Measurements from ENCODE around the gene MPHOSPH10. TPM values are rescaled to one million over a fixed set of nuclear protein-coding genes. Genes with fewer than 3 reads are reported as not detected.
"Not testable (repeated sequence)": the region's sequence is repeated elsewhere in the genome, so short reads cannot be mapped to it uniquely, and the experiment has no call there.

MPHOSPH10 gene
- total RNA-seq: 36.5 TPM

GRCh38 chr2:71130152-71130904 lies at the start of gene MPHOSPH10, which contains the start of gene MCEE:
MPHOSPH10 (plus strand) TSS chr2:71130634; CDS start chr2:71130666, 32 bp downstream.
MCEE (minus strand) TSS chr2:71130229; CDS start chr2:71130219, 10 bp downstream.
- ATAC-seq (peak; percentile 99), DNase-seq (ENCODE audit: low spot score) (peak; percentile 94)
- intact Hi-C loops (cut with DNase I): no loop called here

DNA sequence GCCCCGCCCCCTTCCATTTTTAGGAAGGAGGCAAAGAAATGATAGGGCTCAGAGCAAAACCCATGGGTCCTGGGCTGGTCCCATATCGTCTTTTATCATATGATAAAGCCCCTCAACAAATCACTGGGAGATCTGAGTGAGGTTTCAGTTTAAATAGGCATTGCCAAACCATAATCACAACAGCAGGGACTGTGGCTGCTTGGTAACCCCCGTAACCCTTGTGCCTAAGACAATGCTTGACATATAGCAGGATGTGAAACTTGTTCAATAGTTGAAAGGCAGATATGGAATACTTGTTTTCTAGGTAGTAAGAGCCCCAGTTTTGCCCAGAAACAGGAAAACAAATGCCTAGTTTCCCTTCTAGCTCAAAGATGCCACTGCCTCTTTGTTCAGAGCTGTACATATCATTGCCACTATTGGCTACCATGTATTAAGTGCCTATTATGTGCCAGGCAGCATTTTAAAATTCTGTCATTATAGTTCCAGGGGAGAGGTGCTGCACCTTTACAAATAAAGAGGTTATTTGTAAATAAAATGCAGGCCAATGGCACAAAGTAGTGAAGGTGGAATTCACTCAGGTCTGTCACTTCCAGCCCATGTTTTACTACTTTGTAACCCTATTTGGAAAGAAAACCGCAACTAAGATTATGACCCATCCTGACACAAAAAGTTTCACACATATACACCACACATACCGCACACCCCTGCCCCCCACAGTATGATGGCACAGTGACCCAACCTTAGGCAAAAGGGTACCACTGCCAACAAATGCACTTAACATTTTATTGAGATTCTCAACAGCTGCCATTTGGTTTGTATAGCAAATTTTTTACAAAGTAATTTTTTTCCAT lies 47.8 kb upstream of the MPHOSPH10 start:
- DNase-seq (ENCODE audit: low spot score) (no peak), ATAC-seq (no peak)
- intact Hi-C loops (cut with DNase I): no loop called here

GRCh38 chr2:71083297-71083696 lies 47.1 kb upstream of the MPHOSPH10 start:
- intact Hi-C loops (cut with DNase I); ATAC-seq; DNase-seq (ENCODE audit: low spot score): not testable (repeated sequence)

DNA sequence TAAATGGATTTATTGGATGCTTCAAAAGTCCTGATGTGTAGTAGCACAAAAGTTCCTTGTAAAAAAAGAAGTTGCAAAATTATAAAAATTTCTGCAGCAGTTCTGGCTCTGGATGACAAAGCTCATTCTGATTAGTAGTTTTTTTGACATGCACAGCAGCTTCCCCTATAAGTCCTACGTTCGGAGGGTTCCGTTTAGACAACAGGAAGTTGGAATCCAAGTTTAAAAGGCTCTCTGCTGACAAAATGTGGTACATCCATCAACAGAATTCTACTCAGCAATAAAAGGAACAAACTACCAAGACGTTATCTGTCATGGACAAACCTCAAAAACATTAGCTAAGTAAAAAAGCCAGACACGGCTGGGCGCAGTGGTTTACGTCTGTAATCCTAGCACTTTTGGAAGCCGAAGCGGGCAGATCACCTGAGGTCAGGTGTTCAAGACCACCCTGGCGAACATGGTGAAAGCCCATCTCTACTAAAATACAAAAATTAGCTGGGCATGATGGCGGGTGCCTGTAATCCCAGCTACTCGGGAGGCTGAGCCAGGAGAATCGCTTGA lies 46.6 kb upstream of the MPHOSPH10 start:
- not testable (repeated sequence) for ATAC-seq

DNA sequence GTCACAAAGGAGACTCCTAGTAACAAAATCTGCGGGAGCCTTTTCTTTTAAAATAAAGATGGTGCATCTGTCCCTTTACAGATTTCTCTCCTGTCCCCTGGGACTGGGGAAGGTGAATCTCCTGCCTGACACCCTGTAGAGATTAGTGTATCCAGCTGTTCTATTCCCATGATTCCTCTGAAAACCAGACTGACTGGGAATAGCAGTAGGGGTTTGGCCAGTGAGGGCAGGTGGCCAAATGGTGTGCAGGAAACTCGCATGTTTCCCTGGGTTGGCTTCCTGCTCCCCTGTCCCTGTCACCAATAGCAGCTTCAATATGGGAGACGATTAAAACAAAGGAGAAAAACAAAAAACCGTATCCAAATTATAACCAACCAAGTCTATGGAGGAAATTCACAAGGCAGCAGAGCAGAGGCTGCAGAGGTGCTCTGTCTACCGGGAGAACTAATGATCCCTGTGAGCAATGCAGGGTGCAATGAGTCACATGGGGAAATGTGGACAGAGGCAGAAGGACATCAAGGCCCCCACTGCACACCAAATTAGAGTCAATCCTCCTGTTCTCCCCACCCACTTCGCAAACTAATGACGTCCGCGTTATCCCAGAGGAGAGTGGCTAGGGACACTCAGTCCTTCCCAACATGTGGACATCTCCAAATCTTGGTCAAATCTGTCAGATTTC lies 45.0 kb upstream of the MPHOSPH10 start:
- DNase-seq (ENCODE audit: low spot score); ATAC-seq; intact Hi-C loops (cut with DNase I): not testable (repeated sequence)

More for the DNA sequence above, 46.6 kb upstream of the MPHOSPH10 start:
- intact Hi-C loops (cut with DNase I); DNase-seq (ENCODE audit: low spot score): not testable (repeated sequence)

- ATAC-seq; DNase-seq (ENCODE audit: low spot score); intact Hi-C loops (cut with DNase I): not testable (repeated sequence)
Measured at GRCh38 chr2:71089475-71089874, 41.0 kb upstream of the MPHOSPH10 start.

GRCh38 chr2:71091808-71092207 lies 38.6 kb upstream of the MPHOSPH10 start:
- DNase-seq (ENCODE audit: low spot score); intact Hi-C loops (cut with DNase I); ATAC-seq: not testable (repeated sequence)

- intact Hi-C loops (cut with DNase I); DNase-seq (ENCODE audit: low spot score): not testable (repeated sequence)
- peak; percentile 24 for ATAC-seq
Measured at GRCh38 chr2:71092491-71093260, 37.8 kb upstream of the MPHOSPH10 start.

- ATAC-seq (no peak), DNase-seq (ENCODE audit: low spot score) (peak; percentile 65)
- intact Hi-C loops (cut with DNase I): no loop called here
Measured at GRCh38 chr2:71100195-71100964, 30.1 kb upstream of the MPHOSPH10 start.

DNA sequence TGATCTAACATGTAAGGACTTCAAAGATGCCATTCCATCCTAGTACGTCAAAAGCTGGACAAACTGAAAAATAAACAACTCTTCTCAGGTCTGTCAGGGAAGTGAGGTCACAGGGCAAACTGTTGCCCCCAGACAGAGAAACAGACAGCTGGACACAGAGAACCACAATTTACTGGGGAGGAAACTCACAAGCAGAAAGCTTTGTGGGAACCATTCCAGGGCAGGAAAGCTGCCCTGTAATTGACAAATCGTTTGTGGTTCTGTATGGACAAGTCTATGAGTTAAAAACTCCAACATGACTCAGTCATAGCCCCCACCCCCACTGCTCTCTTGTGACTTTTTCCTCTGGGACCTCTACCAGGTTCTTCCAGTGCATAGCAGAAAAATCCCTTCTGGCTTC lies 28.8 kb upstream of the MPHOSPH10 start:
- intact Hi-C loops (cut with DNase I): no loop called here
- no peak for ATAC-seq
- DNase-seq (ENCODE audit: low spot score): no peak

GRCh38 chr2:71102981-71103681 lies 27.3 kb upstream of the MPHOSPH10 start:
- DNase-seq (ENCODE audit: low spot score) (no peak), ATAC-seq (no peak)
- intact Hi-C loops (cut with DNase I): no loop called here

- ATAC-seq: no peak
- DNase-seq (ENCODE audit: low spot score): no peak
- intact Hi-C loops (cut with DNase I): no loop called here
Measured at GRCh38 chr2:71103809-71104208, 26.6 kb upstream of the MPHOSPH10 start.

DNA sequence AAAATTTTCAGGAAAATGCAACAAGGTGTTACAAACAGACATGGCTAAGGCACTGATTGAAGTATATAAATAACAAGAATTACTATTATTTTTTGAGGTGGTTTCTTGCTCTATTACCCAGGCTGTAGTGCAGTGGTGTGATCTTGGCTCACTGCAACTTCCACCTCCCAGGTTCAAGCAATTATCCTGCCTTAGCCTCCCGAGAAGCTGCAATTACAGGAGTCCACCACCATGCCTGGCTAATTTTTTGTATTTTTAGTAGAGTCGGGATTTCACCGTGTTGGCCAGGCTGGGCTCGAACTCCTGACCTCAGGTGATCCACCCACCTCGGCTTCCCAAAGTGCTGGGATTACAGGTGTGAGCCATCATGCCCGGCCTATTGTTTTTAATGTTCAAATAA lies 24.0 kb upstream of the MPHOSPH10 start:
- intact Hi-C loops (cut with DNase I); ATAC-seq; DNase-seq (ENCODE audit: low spot score): not testable (repeated sequence)

DNA sequence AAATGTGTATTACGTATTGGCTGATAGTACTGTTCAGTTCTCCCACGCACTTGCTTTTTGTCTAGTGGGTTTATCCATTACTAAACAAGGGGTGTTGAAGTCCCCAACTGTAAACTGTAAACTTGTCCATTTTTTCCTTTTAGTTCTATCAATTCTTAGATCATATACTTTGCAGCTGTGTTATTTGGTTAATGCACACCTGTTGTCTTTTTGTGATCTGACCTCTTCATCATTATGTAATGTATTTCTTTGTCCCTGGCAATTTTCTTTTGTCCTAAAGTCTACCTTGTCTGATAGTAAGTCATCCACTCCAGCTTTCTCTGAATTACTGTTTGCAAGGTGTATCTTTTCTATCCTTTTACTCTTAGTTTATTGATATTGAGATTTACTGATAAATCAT lies 22.3 kb upstream of the MPHOSPH10 start:
- intact Hi-C loops (cut with DNase I): no loop called here
- ATAC-seq (no peak), DNase-seq (ENCODE audit: low spot score) (no peak)

- ATAC-seq (no peak), DNase-seq (ENCODE audit: low spot score) (no peak)
- intact Hi-C loops (cut with DNase I): no loop called here
Measured at GRCh38 chr2:71113843-71114242, 16.6 kb upstream of the MPHOSPH10 start.

DNA sequence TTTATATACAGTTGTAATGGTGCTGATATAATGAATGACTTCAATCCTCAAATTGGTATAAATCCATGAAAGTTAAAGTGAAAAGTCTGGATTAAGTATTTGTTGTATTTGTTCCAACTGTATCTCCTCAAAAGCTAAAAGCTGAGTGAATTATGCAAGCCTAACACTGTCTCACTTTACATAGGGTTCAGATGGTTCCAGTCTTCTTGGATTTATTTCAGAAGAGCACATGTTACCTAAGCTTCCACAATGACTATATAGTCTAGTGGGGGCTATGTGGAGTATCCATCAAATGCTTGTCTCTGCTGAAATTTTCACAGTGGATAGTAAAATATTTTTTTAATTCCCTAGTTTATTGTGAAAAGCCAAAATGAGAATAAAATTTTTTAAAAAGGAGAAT lies 13.4 kb upstream of the MPHOSPH10 start:
- intact Hi-C loops (cut with DNase I): no loop called here

DNA sequence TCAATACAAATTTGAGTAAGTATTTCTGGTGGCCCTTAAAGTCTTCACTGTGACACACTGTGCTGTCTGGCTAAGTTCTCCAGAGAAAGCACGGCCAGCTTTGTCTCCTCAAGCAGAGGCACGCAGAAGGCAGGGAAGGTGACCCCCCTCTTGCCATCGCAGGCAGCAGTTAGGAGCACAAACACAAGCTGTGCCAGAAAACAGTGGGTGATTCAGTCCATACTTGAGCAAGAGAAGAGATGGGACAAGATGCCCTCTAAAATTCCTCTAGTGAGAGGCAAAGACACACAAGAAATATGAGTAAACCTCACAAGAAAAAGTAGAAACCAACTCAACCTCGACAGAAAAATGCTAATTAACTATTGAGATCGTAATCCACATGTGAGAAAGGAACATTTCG lies 10.2 kb upstream of the MPHOSPH10 start:
- no peak for DNase-seq (ENCODE audit: low spot score)
- ATAC-seq: no peak
- intact Hi-C loops (cut with DNase I): no loop called here

More for the DNA sequence above, 13.4 kb upstream of the MPHOSPH10 start:
- no peak for DNase-seq (ENCODE audit: low spot score)
- ATAC-seq: no peak

All from sciatic nerve (tissue), 2 donors.